Transverse colon (tissue), 3 donors: ENCODE data around the gene ZNF22.
A peak's percentile ranks its signal among the peaks of the same experiment; 100 is the strongest.

Experiments used
- CTCF ChIP-seq, 5 experiments: fragments of 200-600 bp in 3 of 5; fragments of 450-650 bp in 2 of 5; sonication (generic) in 3 of 5; IDR thresholded peaks; 1 replicate in 2 of 5; 2 replicates in 3 of 5; pipeline ENCODE4 v1.5.1; 2016 to 2017; ENCODE audit warnings: antibody characterized with exemption in 5 of 5, inconsistent platforms in 3 of 5, mild to moderate bottlenecking in 2 of 5, moderate library complexity in 1 of 5
- EP300 ChIP-seq: sonication (generic); formaldehyde crosslinking; IDR thresholded peaks from one replicate; pipeline ENCODE4 v1.6.1; 2017; ENCODE audit warnings: antibody characterized with exemption, low read depth
- POLR2A ChIP-seq: fragments of 450-650 bp; IDR thresholded peaks from one replicate; pipeline ENCODE4 v1.6.1; 2016; ENCODE audit warnings: antibody characterized with exemption, mild to moderate bottlenecking, moderate library complexity

- TF ChIP-seq CTCF (IDR thresholded peaks at IDR 0.05), result peak in 1 of 5 experiments; percentile 28
- TF ChIP-seq POLR2A, result peak; percentile 89
- TF ChIP-seq EP300, result no peak
Observed at GRCh38 chr10:44959247-44960087, 41.3 kb upstream of the ZNF22 start, which contains the start of gene RASSF4.
